ENCODE data around the gene FERMT2.

DNA sequence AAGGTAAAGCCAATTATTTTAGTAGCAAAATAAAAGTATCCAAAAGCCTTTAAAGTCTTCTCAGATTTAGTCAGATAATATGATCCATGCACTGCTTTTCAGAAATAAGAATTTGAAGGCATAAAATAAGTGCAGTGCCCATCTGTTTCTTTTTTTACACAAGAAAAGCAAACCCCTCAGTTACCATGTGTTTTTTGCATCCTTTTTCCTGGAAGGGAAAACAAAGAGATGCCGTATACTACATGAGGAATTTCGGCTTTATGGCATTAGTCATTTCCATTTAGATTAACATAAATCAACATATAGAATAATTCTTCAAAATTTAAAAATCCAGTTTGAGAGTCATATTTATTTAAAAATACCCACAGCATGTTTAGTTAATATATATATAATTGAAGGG, 89.4 kb downstream of the FERMT2 start:
- no peak for TF ChIP-seq CREB1 (CRISPR knock-in tag; IDR thresholded peaks at IDR 0.05; ENCODE audit: low read depth)
- TF ChIP-seq, protein P1, sequence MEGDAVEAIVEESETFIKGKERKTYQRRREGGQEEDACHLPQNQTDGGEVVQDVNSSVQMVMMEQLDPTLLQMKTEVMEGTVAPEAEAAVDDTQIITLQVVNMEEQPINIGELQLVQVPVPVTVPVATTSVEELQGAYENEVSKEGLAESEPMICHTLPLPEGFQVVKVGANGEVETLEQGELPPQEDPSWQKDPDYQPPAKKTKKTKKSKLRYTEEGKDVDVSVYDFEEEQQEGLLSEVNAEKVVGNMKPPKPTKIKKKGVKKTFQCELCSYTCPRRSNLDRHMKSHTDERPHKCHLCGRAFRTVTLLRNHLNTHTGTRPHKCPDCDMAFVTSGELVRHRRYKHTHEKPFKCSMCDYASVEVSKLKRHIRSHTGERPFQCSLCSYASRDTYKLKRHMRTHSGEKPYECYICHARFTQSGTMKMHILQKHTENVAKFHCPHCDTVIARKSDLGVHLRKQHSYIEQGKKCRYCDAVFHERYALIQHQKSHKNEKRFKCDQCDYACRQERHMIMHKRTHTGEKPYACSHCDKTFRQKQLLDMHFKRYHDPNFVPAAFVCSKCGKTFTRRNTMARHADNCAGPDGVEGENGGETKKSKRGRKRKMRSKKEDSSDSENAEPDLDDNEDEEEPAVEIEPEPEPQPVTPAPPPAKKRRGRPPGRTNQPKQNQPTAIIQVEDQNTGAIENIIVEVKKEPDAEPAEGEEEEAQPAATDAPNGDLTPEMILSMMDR (conservative IDR thresholded peaks at IDR 0.05; ENCODE audit: low read depth in 2 of 2): no peak
- no peak for TF ChIP-seq REST (IDR thresholded peaks at IDR 0.05; ENCODE audit: unreplicated experiment)
- TF ChIP-seq JUNB (IDR thresholded peaks at IDR 0.05; ENCODE audit: unreplicated experiment): no peak
- TF ChIP-seq EZH2phosphoT487 (IDR thresholded peaks at IDR 0.05; ENCODE audit: unreplicated experiment): no peak
- TF ChIP-seq EZH2 (IDR thresholded peaks at IDR 0.05; ENCODE audit: low read depth, unreplicated experiment): no peak
- TF ChIP-seq ZNF331 (CRISPR knock-in tag; IDR thresholded peaks at IDR 0.05; ENCODE audit: low read depth): no peak
- TF ChIP-seq POLR2AphosphoS5 (IDR thresholded peaks at IDR 0.05; ENCODE audit: low read depth): no peak
- TF ChIP-seq, protein P2, sequence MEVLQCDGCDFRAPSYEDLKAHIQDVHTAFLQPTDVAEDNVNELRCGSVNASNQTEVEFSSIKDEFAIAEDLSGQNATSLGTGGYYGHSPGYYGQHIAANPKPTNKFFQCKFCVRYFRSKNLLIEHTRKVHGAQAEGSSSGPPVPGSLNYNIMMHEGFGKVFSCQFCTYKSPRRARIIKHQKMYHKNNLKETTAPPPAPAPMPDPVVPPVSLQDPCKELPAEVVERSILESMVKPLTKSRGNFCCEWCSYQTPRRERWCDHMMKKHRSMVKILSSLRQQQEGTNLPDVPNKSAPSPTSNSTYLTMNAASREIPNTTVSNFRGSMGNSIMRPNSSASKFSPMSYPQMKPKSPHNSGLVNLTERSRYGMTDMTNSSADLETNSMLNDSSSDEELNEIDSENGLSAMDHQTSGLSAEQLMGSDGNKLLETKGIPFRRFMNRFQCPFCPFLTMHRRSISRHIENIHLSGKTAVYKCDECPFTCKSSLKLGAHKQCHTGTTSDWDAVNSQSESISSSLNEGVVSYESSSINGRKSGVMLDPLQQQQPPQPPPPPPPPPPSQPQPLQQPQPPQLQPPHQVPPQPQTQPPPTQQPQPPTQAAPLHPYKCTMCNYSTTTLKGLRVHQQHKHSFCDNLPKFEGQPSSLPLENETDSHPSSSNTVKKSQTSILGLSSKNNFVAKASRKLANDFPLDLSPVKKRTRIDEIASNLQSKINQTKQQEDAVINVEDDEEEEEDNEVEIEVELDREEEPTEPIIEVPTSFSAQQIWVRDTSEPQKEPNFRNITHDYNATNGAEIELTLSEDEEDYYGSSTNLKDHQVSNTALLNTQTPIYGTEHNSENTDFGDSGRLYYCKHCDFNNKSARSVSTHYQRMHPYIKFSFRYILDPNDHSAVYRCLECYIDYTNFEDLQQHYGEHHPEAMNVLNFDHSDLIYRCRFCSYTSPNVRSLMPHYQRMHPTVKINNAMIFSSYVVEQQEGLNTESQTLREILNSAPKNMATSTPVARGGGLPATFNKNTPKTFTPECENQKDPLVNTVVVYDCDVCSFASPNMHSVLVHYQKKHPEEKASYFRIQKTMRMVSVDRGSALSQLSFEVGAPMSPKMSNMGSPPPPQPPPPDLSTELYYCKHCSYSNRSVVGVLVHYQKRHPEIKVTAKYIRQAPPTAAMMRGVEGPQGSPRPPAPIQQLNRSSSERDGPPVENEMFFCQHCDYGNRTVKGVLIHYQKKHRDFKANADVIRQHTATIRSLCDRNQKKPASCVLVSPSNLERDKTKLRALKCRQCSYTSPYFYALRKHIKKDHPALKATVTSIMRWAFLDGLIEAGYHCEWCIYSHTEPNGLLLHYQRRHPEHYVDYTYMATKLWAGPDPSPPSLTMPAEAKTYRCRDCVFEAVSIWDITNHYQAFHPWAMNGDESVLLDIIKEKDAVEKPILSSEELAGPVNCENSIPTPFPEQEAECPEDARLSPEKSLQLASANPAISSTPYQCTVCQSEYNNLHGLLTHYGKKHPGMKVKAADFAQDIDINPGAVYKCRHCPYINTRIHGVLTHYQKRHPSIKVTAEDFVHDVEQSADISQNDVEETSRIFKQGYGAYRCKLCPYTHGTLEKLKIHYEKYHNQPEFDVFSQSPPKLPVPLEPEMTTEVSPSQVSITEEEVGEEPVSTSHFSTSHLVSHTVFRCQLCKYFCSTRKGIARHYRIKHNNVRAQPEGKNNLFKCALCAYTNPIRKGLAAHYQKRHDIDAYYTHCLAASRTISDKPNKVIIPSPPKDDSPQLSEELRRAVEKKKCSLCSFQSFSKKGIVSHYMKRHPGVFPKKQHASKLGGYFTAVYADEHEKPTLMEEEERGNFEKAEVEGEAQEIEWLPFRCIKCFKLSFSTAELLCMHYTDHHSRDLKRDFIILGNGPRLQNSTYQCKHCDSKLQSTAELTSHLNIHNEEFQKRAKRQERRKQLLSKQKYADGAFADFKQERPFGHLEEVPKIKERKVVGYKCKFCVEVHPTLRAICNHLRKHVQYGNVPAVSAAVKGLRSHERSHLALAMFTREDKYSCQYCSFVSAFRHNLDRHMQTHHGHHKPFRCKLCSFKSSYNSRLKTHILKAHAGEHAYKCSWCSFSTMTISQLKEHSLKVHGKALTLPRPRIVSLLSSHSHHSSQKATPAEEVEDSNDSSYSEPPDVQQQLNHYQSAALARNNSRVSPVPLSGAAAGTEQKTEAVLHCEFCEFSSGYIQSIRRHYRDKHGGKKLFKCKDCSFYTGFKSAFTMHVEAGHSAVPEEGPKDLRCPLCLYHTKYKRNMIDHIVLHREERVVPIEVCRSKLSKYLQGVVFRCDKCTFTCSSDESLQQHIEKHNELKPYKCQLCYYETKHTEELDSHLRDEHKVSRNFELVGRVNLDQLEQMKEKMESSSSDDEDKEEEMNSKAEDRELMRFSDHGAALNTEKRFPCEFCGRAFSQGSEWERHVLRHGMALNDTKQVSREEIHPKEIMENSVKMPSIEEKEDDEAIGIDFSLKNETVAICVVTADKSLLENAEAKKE (CRISPR knock-in tag; IDR thresholded peaks at IDR 0.05): no peak
- TF ChIP-seq ZNF114 (CRISPR knock-in tag; IDR thresholded peaks at IDR 0.05): no peak
- no peak for TF ChIP-seq STAT1 (IDR thresholded peaks at IDR 0.05; ENCODE audit: unreplicated experiment)
- no peak for TF ChIP-seq ETS1 (IDR thresholded peaks at IDR 0.05)
- no peak for TF ChIP-seq NANOG (IDR thresholded peaks at IDR 0.05; ENCODE audit: borderline replicate concordance)

Measured in GM23338 (cell line).